SHP77 treated with DMSO at 0.1 percent for 48 hours (cell line): ENCODE results near the gene MGA.
"Not testable (repeated sequence)": the region's sequence is repeated elsewhere in the genome, so short reads cannot be mapped to it uniquely, and the experiment has no call there.

Source experiments
- DNase-seq: peaks from one replicate; lab custom pipeline; 2025; lab: John Stamatoyannopoulos, UW

Gene MGA

GRCh38 chr15:41714291-41714690, 54.1 kb downstream of the MGA start:
- no peak for DNase-seq

GRCh38 chr15:41716864-41717263, 56.7 kb downstream of the MGA start:
- DNase-seq: no peak

DNA sequence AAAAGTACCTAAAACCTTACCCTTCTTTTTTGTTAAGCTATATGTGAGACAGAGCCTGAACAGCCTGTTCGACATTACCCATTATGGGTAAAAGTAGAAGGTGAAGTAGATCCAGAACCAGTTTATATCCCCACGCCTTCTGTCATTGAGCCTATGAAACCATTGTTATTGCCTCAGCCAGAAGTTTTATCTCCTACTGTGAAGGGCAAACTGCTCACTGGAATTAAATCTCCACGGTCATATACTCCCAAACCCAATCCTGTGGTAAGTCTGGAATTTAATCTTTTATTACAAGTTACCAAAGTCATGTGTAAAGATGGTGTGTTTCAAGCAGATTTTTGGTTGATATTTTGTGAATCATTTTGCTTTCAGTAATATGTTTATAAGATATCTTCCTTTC, 66.9 kb downstream of the MGA start:
- no peak for DNase-seq

GRCh38 chr15:41728061-41728460, 67.9 kb downstream of the MGA start:
- DNase-seq: not testable (repeated sequence)

GRCh38 chr15:41730543-41730942, 70.3 kb downstream of the MGA start:
- DNase-seq: no peak

- no peak for DNase-seq
Observed at GRCh38 chr15:41732483-41732882, 72.3 kb downstream of the MGA start.

GRCh38 chr15:41734079-41734478, 73.9 kb downstream of the MGA start:
- DNase-seq: no peak

DNA sequence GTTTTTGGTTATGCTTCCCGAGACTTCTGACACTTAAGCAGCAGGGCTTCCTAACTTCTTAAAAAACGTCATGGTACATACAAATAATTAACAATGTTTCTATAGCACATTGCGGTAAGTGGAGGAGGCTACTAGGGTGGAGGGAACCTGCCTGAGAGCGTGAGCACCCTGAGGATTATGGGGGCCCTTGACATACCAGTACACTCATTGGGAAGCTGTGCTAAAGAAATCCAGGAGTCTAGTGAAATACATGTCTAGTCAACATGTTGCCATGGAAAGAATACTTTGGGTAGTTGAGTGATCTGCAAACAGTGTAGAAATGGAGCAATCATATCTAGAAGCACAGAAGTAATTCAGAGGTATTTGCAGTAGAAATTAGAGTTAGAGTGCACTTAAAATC, 74.8 kb downstream of the MGA start:
- DNase-seq: no peak

DNA sequence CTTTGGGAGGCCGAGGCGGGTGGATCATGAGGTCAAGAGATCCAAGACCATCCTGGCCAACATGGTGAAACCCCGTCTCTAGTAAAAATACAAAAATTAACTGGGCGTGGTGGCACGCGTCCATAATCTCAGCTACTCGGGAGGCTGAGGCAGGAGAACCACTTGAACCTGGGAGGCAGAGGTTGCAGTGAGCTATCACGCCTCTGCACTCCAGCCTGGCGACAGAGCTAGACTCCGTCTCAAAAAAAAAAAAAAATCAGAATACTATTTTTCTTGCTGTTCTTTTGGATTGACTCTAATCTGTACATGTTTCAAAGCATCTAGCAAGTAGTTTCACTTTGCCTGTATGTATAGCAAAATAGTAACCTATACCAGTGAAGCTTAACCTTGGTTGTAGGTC, 75.3 kb downstream of the MGA start:
- not testable (repeated sequence) for DNase-seq

GRCh38 chr15:41746802-41747201, 86.6 kb downstream of the MGA start:
- no peak for DNase-seq

DNA sequence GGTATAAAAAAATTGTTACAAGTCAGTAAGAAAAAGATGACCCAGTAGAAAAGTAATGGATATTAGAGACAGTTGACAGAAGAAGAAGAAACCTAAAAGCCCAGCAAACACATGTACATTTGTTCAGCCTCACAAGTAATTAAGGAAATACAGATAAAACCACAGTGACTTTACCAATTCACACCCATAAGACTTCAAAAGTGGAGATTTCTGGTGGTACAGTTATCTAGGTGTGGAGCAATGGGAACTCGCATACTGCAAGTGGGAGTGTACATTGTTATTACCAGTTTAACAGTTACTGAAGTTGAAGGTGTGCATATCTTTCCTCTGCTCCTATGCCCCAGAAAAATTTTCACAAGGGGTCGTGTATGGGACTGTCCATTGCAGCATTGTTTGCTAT, 96.0 kb downstream of the MGA start:
- DNase-seq: no peak

DNA sequence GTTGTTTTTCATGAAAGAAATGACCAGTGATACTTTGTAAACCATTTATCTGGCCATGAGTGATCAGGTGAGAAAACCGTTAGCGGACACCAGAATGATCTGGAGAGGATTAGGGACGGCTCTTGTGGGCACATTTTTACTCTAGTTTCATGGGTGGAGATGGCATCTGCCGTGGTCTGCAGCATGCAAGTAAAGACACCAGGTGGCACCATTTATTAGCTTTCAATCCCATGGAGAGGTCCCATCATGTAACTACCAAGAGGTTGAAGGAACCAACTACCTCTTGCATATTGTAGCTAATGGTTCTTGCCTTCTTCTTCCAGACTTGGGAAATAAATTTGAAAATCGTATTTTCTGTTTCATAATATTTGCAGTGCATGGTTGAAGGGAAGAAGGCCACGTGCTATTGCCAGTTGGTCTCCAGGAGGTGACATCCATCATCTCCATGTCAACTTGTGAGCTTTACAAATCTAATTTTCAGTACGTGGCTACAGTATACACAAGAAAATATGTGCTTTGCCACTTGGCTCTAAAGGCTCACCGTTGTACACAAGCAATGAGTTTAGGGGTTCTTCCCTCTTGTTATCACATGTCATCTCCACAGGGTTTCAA, 112.6 kb downstream of the MGA start:
- DNase-seq: peak; percentile 78

DNA sequence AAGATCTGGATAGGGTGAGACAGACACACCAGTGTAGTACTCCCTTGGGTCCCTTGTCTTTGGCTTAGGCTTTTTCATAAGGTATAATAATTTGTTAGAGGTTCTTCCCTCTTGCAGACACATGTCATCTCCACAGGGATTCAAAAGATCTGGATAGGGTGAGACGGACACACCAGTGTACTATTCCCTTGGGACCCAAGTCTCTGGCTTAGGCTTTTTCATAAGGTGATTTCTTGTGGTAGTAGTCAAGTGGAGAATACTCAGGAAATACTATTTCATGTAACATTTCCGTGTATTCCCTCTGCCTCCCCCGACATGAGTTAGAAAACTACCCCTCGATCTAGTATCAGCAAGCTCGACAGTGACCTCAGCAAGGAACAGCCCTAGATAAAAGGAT, 113.1 kb downstream of the MGA start:
- no peak for DNase-seq

GRCh38 chr15:41773729-41774061, 113.5 kb downstream of the MGA start:
- no peak for DNase-seq

DNA sequence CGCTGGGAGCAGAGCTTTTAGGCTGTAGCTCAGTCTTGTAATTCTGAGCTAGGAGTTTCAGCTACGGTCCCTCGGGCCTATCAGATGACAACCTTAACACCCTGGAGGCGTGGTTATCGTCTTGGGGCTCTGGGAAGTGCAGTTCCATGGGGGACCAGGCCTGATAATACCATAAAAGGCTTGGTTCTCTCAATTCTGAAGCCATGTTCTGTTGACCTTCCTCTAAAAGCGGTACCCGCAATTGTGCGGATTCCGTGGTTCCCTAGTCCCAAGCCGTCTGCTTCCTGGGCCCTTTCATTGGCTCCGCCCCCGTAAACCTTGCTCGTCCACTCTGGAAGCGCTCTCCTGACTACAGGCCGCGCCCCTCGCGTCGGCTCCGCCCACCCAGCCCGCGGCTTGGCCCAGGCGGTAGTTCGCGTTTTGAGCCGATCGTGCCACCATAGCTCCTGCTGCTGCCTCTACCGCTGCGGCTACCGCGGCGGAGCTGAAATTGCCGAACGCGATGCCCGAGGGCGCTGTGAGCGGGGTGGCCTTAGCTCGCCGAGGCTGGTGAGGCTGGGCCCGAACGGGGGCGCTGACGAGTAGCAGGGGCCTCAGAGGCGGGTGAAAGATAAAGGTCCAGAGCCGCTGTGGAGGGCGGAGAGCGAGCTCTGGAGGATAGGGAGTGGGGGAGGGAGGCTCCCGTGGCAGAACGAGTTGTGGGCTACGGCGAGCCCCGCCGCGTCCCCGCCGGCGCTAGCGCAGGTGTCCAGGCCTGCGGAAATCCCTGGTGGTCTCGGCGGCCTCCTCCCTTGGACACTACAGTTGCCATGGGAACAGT, 114.1 kb downstream of the MGA start, which contains the start of gene MAPKBP1:
Gene MAPKBP1, plus strand, starts transcription at position 423 of the 820 bp plus-strand sequence. CDS start 792 bp downstream, outside the sequence.
- DNase-seq: peak; percentile 91

- DNase-seq: no peak
Observed at GRCh38 chr15:41774882-41775417, 114.7 kb downstream of the MGA start.

GRCh38 chr15:41775651-41776050, 115.4 kb downstream of the MGA start:
- DNase-seq: no peak

DNA sequence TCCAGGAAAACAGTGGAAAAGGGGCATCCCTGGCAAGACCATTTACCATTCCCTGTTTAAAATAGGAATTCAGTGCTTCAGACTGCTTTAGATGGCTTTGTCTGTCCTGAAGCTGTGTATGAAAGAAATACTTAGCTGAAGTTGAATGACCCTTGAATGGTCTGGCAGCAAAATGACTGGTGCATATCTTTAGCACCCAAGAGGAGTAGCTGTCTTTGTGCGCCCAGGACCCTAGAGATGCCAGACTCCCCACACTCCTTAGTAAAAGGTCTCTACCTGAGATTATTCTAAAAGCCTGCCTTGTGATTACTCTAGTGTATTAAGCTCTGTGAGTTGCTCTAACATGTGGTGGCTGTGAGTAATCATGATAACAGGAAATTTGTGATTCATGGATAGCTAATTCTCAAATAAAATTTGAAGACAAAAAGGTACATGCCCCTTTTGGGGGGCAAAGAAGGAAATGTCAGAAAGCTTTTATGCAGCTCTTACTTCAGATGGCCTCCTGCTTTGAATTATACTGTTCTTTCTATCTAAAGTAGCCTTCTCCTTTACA, 117.3 kb downstream of the MGA start:
- no peak for DNase-seq

DNA sequence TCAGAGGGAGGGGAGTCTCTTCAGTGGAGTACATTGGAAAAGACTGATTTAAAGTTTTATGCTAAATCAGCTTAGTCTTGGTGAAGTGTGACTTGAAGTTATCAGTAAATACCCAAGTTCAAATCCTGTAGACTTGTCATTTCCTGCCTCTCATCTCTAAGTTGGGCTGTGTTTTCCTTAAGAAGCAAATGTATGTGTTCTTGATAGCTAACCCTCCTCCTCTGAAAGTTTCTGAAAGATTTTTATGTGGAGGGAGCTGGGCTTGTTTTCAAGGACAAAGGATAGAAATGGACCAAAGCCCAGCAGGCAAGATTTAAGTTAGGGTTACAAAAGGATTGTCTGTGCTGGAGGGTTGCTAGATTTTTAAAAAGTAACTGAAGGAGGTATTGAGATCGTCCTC, 118.3 kb downstream of the MGA start:
- no peak for DNase-seq

DNA sequence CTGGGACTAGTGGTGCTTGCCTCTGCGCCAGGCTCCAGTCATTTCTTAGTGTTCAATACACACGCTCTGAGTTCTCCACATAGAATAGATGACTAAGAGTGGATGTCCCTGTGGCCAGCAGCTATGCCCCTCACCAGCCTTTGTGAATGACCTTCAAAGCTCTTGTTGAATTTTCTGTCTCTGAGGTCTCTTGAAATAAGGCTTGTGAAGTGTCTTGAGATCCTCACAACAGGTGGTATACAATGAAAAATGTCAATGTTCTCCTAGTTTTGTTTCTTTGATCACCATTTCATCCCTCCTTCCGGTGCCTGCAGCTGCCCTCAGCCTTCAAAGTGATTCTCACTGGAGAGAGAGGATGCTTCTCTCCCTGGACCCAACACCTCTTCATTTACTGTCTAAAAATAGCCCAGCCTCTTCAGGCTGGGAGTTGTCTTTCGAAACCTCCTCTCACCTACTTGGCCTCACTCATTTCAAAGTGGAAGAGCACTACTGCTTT, 119.5 kb downstream of the MGA start:
- DNase-seq: no peak

GRCh38 chr15:41780266-41780665, 120.1 kb downstream of the MGA start:
- no peak for DNase-seq

DNA sequence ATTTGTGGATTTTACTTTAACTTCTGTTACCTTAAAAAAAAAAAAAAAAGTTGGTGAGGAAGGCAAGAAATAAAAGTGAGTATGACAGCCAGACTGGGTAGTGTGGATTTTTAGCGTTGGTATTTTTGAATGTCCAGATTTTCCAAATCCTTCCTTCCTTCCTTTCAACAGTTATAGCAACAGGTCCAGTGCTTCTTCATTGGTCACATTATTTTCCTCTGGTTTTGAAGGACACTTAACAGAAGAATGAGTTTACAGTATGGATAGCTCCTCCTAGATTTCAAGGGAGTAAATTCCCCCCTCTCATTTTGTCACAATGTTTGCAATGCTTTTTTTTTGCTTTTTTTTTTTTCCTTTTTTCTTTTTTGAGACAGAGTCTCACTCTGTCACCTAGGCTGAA, 120.5 kb downstream of the MGA start:
- no peak for DNase-seq
